Stomach (tissue), 4 donors: ENCODE measurements around the gene POU5F1.

Experiments used
- CTCF ChIP-seq, 7 experiments: fragments of 450-650 bp in 4 of 7; fragments of 200-600 bp in 3 of 7; sonication (generic) in 3 of 7; IDR thresholded peaks; one replicate each; pipeline ENCODE4 v1.5.1; 2016 to 2019; ENCODE audit warnings: antibody characterized with exemption in 7 of 7, control low read depth in 2 of 7, mild to moderate bottlenecking in 1 of 7
- EP300 ChIP-seq: sonication (generic); formaldehyde crosslinking; IDR thresholded peaks from one replicate; pipeline ENCODE4 v1.6.1; 2017; ENCODE audit warnings: antibody characterized with exemption
- POLR2A ChIP-seq, 4 donors: fragments of 450-650 bp; IDR thresholded peaks; one replicate each; pipeline ENCODE4 v1.6.1; 2016; ENCODE audit warnings: antibody characterized with exemption in 4 of 4, control low read depth in 2 of 4, mild to moderate bottlenecking in 1 of 4, moderate library complexity in 1 of 4
- POLR2AphosphoS5 ChIP-seq, 3 donors: sonication (generic); formaldehyde crosslinking; IDR thresholded peaks; one replicate each; pipeline ENCODE4 v1.6.1; 2016; ENCODE audit warnings: antibody characterized with exemption in 3 of 3

- no peak for TF ChIP-seq POLR2A (IDR thresholded peaks at IDR 0.05)
- TF ChIP-seq CTCF (IDR thresholded peaks at IDR 0.05): no peak
- TF ChIP-seq EP300: no peak
- no peak for TF ChIP-seq POLR2AphosphoS5 (IDR thresholded peaks at IDR 0.05)
Observed at GRCh38 chr6:31132806-31133205, 37.7 kb downstream of the POU5F1 start.
